BE2C (cell line): ENCODE results near the gene KIRREL3.

Experiments
- DNase-seq: peaks from one replicate; pipeline ENCODE4 v3.0.0-alpha.2; 2020
- H3K27me3 ChIP-seq: fragments of 250-450 bp; sonication (Bioruptor Pico); 2 replicates; pipeline ENCODE4 v1.5.1; 2020; ENCODE audit warnings: mild to moderate bottlenecking
- H3K36me3 ChIP-seq: fragments of 250-450 bp; sonication (Bioruptor Pico); 2 replicates; pipeline ENCODE4 v1.5.1; 2020; ENCODE audit warnings: mild to moderate bottlenecking
- H3K4me1 ChIP-seq: fragments of 250-450 bp; sonication (Bioruptor Pico); 2 replicates; pipeline ENCODE4 v1.5.1; 2020
- H3K4me3 ChIP-seq: 2 replicates; pipeline ENCODE4 v1.5.1; 2011; ENCODE audit warnings: low read depth, low read length
- H3K9me3 ChIP-seq: fragments of 250-450 bp; sonication (Bioruptor Pico); 2 replicates; pipeline ENCODE4 v1.5.1; 2020
- CTCF ChIP-seq: IDR thresholded peaks from 2 replicates; pipeline ENCODE4 v1.5.1; 2012; ENCODE audit warnings: mild to moderate bottlenecking, low read depth, low read length

Gene KIRREL3

GRCh38 chr11:126523441-126524205 lies 476.9 kb downstream of the KIRREL3 start:
- DNase-seq = no peak
- Histone ChIP-seq H3K27me3 (no peaks in the 10 kb centered on the region), H3K4me3 (no peak overlapping the region)

GRCh38 chr11:126522606-126523005 lies 478.0 kb downstream of the KIRREL3 start:
- H3K27me3 ChIP-seq = no peaks in the 10 kb centered on the region

More at GRCh38 chr11:126523441-126524205, 476.9 kb downstream of the KIRREL3 start:
- H3K4me1 ChIP-seq = peaks cover 44% of the 10 kb centered on the region
- H3K9me3 ChIP-seq = no peaks in the 10 kb centered on the region
- TF ChIP-seq CTCF = no peak
- H3K36me3 ChIP-seq = no peaks in the 10 kb centered on the region

GRCh38 chr11:126522152-126522551 lies 478.4 kb downstream of the KIRREL3 start:
- TF ChIP-seq CTCF = no peak

More at GRCh38 chr11:126522606-126523005, 478.0 kb downstream of the KIRREL3 start:
- Histone ChIP-seq H3K9me3 (no peaks in the 10 kb centered on the region), H3K4me3 (no peak overlapping the region), H3K36me3 (no peaks in the 10 kb centered on the region), H3K4me1 (peaks cover 49% of the 10 kb centered on the region)
- DNase-seq = no peak
- no peak for TF ChIP-seq CTCF

GRCh38 chr11:126521196-126521595 lies 479.4 kb downstream of the KIRREL3 start:
- no peaks in the 10 kb centered on the region for H3K9me3 ChIP-seq
- peaks cover 52% of the 10 kb centered on the region for H3K4me1 ChIP-seq
- H3K36me3 ChIP-seq = no peaks in the 10 kb centered on the region
- no peak for DNase-seq
- no peak for TF ChIP-seq CTCF
- no peak overlapping the region for H3K4me3 ChIP-seq
- H3K27me3 ChIP-seq = no peaks in the 10 kb centered on the region

More at GRCh38 chr11:126522152-126522551, 478.4 kb downstream of the KIRREL3 start:
- H3K27me3 ChIP-seq = no peaks in the 10 kb centered on the region
- H3K4me3 ChIP-seq = no peak overlapping the region
- no peaks in the 10 kb centered on the region for H3K9me3 ChIP-seq
- no peak for DNase-seq
- no peaks in the 10 kb centered on the region for H3K36me3 ChIP-seq
- H3K4me1 ChIP-seq = peaks cover 51% of the 10 kb centered on the region

- Histone ChIP-seq H3K4me3 (no peak overlapping the region), H3K9me3 (no peaks in the 10 kb centered on the region), H3K4me1 (peaks cover 56% of the 10 kb centered on the region), H3K27me3 (no peaks in the 10 kb centered on the region), H3K36me3 (no peaks in the 10 kb centered on the region)
- peak; percentile 46 for DNase-seq
- no peak for TF ChIP-seq CTCF
Observed at GRCh38 chr11:126519764-126520734, 480.5 kb downstream of the KIRREL3 start.
